T-helper 2 cell treated with Interferon-gamma antibody and Interleukin-4, amounts not matched to agents 5 μg/mL and 100 μg/mL, for 36 hours (primary cell): ENCODE measurements around the gene CEP85L.
A peak's percentile ranks its signal among the peaks of the same experiment; 100 is the strongest.

ENCODE experiments used
- DNase-seq: peaks from one replicate; pipeline ENCODE4 v3.0.0; 2021; ENCODE audit warnings: low spot score
- H3K27ac Mint-ChIP-seq: one replicate; pipeline ENCODE4 v1.8.0; 2021; ENCODE audit warnings: mild to moderate bottlenecking, mixed read lengths
- H3K27me3 Mint-ChIP-seq: one replicate; pipeline ENCODE4 v1.8.0; 2021; ENCODE audit warnings: low read depth, mixed read lengths
- H3K36me3 Mint-ChIP-seq: one replicate; pipeline ENCODE4 v1.8.0; 2021; ENCODE audit warnings: low read depth, mixed read lengths
- H3K4me1 Mint-ChIP-seq: one replicate; pipeline ENCODE4 v1.8.0; 2021; ENCODE audit warnings: low read depth, mixed read lengths
- H3K4me3 Mint-ChIP-seq: one replicate; pipeline ENCODE4 v1.8.0; 2022; ENCODE audit warnings: mild to moderate bottlenecking, moderate library complexity, mixed read lengths
- H3K9me3 Mint-ChIP-seq: one replicate; pipeline ENCODE4 v1.8.0; 2021; ENCODE audit warnings: mixed read lengths

The CEP85L gene

GRCh38 chr6:118591897-118592296 is 59.5 kb downstream of the CEP85L start:
- H3K4me3 Mint-ChIP-seq, result no peak overlapping the region
- peaks cover 5% of the 10 kb centered on the region for H3K4me1 Mint-ChIP-seq
- H3K27me3 Mint-ChIP-seq, result no peaks in the 10 kb centered on the region
- DNase-seq, result no peak
- H3K9me3 Mint-ChIP-seq, result no peaks in the 10 kb centered on the region
- no peak overlapping the region for H3K27ac Mint-ChIP-seq
- peaks cover 21% of the 10 kb centered on the region for H3K36me3 Mint-ChIP-seq

GRCh38 chr6:118589649-118590365 is 61.6 kb downstream of the CEP85L start:
- peaks cover 21% of the 10 kb centered on the region for H3K36me3 Mint-ChIP-seq

GRCh38 chr6:118589186-118589585 is 62.2 kb downstream of the CEP85L start:
- Mint-ChIP-seq H3K36me3 (peaks cover 21% of the 10 kb centered on the region), H3K27me3 (no peaks in the 10 kb centered on the region), H3K4me1 (peaks cover 3% of the 10 kb centered on the region), H3K27ac (no peak overlapping the region), H3K4me3 (no peak overlapping the region), H3K9me3 (no peaks in the 10 kb centered on the region)
- no peak for DNase-seq

More at GRCh38 chr6:118589649-118590365, 61.6 kb downstream of the CEP85L start:
- Mint-ChIP-seq H3K27ac (no peak overlapping the region), H3K27me3 (no peaks in the 10 kb centered on the region), H3K9me3 (no peaks in the 10 kb centered on the region), H3K4me3 (no peak overlapping the region), H3K4me1 (peaks cover 3% of the 10 kb centered on the region)
- DNase-seq, result no peak

- H3K9me3 Mint-ChIP-seq, result no peaks in the 10 kb centered on the region
- H3K27me3 Mint-ChIP-seq, result no peaks in the 10 kb centered on the region
- no peak overlapping the region for H3K27ac Mint-ChIP-seq
- H3K4me1 Mint-ChIP-seq, result peaks cover 3% of the 10 kb centered on the region
- H3K36me3 Mint-ChIP-seq, result peaks cover 17% of the 10 kb centered on the region
- H3K4me3 Mint-ChIP-seq, result no peak overlapping the region
- DNase-seq, result no peak
Measured at GRCh38 chr6:118588626-118589025, 62.8 kb downstream of the CEP85L start.

GRCh38 chr6:118586746-118587485 is 64.5 kb downstream of the CEP85L start:
- no peaks in the 10 kb centered on the region for H3K27me3 Mint-ChIP-seq
- H3K36me3 Mint-ChIP-seq, result peaks cover 16% of the 10 kb centered on the region
- H3K27ac Mint-ChIP-seq, result no peak overlapping the region
- DNase-seq, result no peak
- no peaks in the 10 kb centered on the region for H3K9me3 Mint-ChIP-seq
- no peak overlapping the region for H3K4me3 Mint-ChIP-seq
- peaks cover under 1% of the 10 kb centered on the region for H3K4me1 Mint-ChIP-seq

- peaks cover 2% of the 10 kb centered on the region for H3K4me1 Mint-ChIP-seq
Measured at GRCh38 chr6:118584911-118585310, 66.5 kb downstream of the CEP85L start.

GRCh38 chr6:118581489-118581959 is 69.9 kb downstream of the CEP85L start:
- Mint-ChIP-seq H3K27me3 (no peaks in the 10 kb centered on the region), H3K36me3 (peaks cover 51% of the 10 kb centered on the region), H3K4me1 (peaks cover 2% of the 10 kb centered on the region), H3K9me3 (peaks cover 28% of the 10 kb centered on the region), H3K4me3 (no peak overlapping the region), H3K27ac (no peak overlapping the region)
- no peak for DNase-seq

More at GRCh38 chr6:118584911-118585310, 66.5 kb downstream of the CEP85L start:
- no peaks in the 10 kb centered on the region for H3K27me3 Mint-ChIP-seq
- no peak overlapping the region for H3K27ac Mint-ChIP-seq
- no peak overlapping the region for H3K4me3 Mint-ChIP-seq
- H3K9me3 Mint-ChIP-seq, result peaks cover 9% of the 10 kb centered on the region
- peaks cover 28% of the 10 kb centered on the region for H3K36me3 Mint-ChIP-seq
- no peak for DNase-seq

GRCh38 chr6:118580585-118581419 is 70.6 kb downstream of the CEP85L start:
- Mint-ChIP-seq H3K4me1 (peaks cover 2% of the 10 kb centered on the region), H3K27ac (peak overlapping the region; percentile 71), H3K9me3 (peaks cover 35% of the 10 kb centered on the region), H3K4me3 (no peak overlapping the region), H3K36me3 (peaks cover 52% of the 10 kb centered on the region), H3K27me3 (no peaks in the 10 kb centered on the region)
- DNase-seq, result no peak

GRCh38 chr6:118579786-118580185 is 71.6 kb downstream of the CEP85L start:
- Mint-ChIP-seq H3K9me3 (peaks cover 46% of the 10 kb centered on the region), H3K36me3 (peaks cover 62% of the 10 kb centered on the region), H3K4me1 (peaks cover 2% of the 10 kb centered on the region), H3K4me3 (no peak overlapping the region), H3K27me3 (no peaks in the 10 kb centered on the region), H3K27ac (no peak overlapping the region)
- no peak for DNase-seq

GRCh38 chr6:118578617-118579016 is 72.8 kb downstream of the CEP85L start:
- H3K27ac Mint-ChIP-seq, result no peak overlapping the region
- H3K9me3 Mint-ChIP-seq, result peaks cover 56% of the 10 kb centered on the region
- peaks cover 73% of the 10 kb centered on the region for H3K36me3 Mint-ChIP-seq
- peaks cover 2% of the 10 kb centered on the region for H3K4me1 Mint-ChIP-seq
- no peak overlapping the region for H3K4me3 Mint-ChIP-seq
- DNase-seq, result no peak
- H3K27me3 Mint-ChIP-seq, result no peaks in the 10 kb centered on the region

GRCh38 chr6:118577972-118578371 is 73.4 kb downstream of the CEP85L start:
- H3K9me3 Mint-ChIP-seq, result peaks cover 56% of the 10 kb centered on the region
- H3K4me3 Mint-ChIP-seq, result no peak overlapping the region
- H3K27ac Mint-ChIP-seq, result no peak overlapping the region

GRCh38 chr6:118574051-118574865 is 77.1 kb downstream of the CEP85L start:
- DNase-seq, result no peak
- Mint-ChIP-seq H3K36me3 (peaks cover 59% of the 10 kb centered on the region), H3K27ac (peak overlapping the region; percentile 59), H3K4me3 (no peak overlapping the region), H3K9me3 (peaks cover 44% of the 10 kb centered on the region), H3K27me3 (no peaks in the 10 kb centered on the region), H3K4me1 (peaks cover 4% of the 10 kb centered on the region)

More at GRCh38 chr6:118577972-118578371, 73.4 kb downstream of the CEP85L start:
- no peak for DNase-seq
- Mint-ChIP-seq H3K27me3 (no peaks in the 10 kb centered on the region), H3K36me3 (peaks cover 77% of the 10 kb centered on the region), H3K4me1 (peaks cover 2% of the 10 kb centered on the region)

- Mint-ChIP-seq H3K36me3 (peaks cover 31% of the 10 kb centered on the region), H3K4me3 (no peak overlapping the region), H3K9me3 (peaks cover 24% of the 10 kb centered on the region), H3K27ac (no peak overlapping the region), H3K4me1 (peaks cover 4% of the 10 kb centered on the region), H3K27me3 (no peaks in the 10 kb centered on the region)
- no peak for DNase-seq
Measured at GRCh38 chr6:118571121-118571520, 80.3 kb downstream of the CEP85L start.
